ENCODE data around the gene GOT1.

The GOT1 gene

GRCh38 chr10:99433378-99434020 is 3.1 kb upstream of the GOT1 start:
- no peak for DNase-seq (ENCODE audit: low spot score)

GRCh38 chr10:99432881-99433280 is 2.5 kb upstream of the GOT1 start:
- DNase-seq (ENCODE audit: low spot score) = no peak

- no peak for DNase-seq (ENCODE audit: low spot score)
Measured at GRCh38 chr10:99432047-99432446, 1.6 kb upstream of the GOT1 start.

DNA sequence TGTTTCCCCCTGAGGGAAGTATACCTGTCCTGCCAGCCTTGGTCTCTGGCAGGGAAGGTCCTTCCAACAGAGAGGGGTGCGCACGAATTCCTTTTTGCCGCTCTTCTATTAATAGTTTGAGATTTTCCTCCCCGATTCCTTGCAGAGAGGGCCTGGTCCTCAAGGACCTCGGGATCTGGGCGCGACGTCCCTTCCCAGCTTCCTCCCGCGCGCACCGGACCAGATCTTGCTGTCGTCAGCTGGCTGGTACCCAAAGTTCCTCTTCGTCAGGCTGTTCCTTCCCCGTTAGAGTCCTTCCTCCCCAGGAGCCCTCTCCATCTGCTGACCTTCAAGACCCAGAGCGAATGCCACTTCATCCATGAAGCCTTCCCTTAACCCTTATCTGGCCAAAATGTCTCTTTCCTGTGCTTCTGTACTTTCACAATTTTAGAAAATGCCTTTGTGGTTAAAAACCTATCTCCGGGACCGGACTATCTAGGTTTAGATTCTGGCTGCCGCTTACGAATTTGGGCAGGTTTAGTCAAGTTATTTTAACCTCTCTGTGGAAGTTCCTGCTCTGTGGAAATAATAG is 851 bp upstream of the GOT1 start:
- peak; percentile 82 for DNase-seq (ENCODE audit: low spot score)

- DNase-seq (ENCODE audit: low spot score) = no peak
Measured at GRCh38 chr10:99430116-99430450, 341 bp downstream of the GOT1 start.

DNA sequence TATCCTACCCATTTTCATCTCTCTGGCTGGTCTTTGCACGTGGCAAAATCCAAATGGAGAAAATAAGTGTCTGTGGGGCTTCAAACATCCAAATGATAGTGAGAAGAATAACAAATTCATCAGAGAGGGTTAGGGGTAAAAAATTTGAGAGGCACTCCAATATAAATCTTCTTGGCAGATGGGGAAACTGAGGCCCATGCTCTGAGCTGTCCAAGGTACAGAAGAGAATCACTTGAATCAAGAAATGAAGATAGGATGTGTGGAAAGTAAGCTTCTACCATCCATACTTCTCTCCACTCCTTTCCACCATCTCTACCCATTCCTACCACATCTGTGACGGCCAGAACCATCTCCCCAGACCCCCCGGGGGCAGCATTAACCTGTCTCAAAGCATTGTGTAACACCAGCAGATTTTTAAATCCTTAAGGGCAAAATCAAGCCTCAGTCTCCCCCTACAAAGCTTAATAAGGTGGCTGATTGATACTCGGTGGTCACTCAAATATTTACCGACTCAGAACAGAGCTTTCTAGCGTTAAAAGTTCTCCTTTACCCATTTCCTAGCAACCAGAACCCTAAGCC is 818 bp downstream of the GOT1 start:
- no peak for DNase-seq (ENCODE audit: low spot score)

DNA sequence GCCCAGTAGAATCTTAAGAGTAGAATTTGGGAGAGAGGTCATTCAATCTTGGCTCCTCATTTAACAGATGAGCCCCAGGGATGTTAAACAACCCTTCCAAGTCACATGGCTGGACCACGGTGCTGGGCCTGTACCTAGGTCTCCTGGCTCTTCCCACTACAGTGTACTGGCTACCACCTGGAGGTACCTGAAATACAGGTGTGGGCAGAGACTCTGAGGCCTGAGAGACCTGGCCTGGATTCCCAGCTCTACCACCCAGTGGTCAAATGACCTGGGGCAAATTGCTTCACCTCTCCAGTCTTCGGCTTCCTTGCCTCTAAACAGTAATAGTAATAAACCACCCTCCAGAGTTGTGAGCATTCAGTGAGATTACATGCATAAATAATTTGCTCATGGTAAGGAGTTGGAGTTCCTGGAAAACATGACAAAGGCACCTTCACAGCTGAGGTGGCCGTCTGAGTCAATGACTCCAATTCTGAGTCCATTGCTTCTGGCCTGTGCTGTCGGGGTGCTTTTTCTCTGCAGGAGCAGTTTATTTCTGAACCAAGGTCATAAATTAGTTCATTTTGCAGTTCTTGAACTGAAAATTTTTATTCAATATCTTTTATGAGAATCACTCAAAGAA is 2.7 kb downstream of the GOT1 start:
- no peak for DNase-seq (ENCODE audit: low spot score)

GRCh38 chr10:99426689-99427088 is 3.7 kb downstream of the GOT1 start:
- no peak for DNase-seq (ENCODE audit: low spot score)

- DNase-seq (ENCODE audit: low spot score) = no peak
Measured at GRCh38 chr10:99425204-99425603, 5.2 kb downstream of the GOT1 start.

DNA sequence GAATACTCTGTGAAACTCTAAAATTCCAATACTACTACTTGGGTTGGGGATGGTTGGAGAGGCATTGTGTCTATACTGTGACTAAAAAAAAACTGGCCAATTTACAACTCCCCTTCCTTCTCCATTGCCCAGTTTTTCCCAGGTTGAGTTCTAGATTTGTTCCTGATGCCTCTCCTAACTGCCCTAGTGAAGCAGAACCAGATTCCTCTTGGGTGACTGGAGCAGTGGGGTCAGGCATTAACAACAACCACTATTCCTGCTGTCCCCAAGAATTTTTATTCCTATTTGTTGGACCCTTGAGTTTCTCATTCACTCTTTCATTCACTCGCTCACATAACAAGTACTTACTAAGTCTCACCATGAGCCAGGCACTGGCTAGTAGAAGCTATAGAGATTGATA is 5.8 kb downstream of the GOT1 start:
- DNase-seq (ENCODE audit: low spot score) = no peak

DNA sequence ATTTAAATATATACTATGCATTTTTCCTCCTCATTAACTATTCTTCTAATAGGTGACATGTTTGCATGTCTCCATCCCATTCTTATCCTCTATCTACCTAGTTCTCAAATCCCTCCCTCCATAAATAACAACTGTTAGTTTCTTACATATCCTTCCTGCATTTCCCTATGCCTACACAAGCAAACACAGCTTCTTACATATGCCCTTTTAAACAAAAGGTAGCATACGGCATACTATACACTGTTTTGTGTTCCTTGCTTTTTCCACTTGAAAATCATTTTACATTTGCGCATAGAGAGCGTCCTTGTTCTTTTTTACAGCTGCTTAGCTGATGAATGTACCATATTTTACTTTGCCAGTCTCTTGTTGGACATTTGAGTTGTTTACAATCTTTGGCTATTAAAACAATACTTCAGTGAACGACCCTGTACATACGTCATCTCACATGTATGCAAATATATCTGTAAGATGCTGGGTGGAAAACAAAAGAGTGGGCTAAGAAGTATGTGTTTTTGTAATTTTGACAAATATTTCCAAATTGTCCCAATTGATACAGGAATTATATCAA is 7.8 kb downstream of the GOT1 start:
- DNase-seq (ENCODE audit: low spot score) = no peak

- no peak for DNase-seq (ENCODE audit: low spot score)
Measured at GRCh38 chr10:99421233-99421739, 9.1 kb downstream of the GOT1 start.

DNA sequence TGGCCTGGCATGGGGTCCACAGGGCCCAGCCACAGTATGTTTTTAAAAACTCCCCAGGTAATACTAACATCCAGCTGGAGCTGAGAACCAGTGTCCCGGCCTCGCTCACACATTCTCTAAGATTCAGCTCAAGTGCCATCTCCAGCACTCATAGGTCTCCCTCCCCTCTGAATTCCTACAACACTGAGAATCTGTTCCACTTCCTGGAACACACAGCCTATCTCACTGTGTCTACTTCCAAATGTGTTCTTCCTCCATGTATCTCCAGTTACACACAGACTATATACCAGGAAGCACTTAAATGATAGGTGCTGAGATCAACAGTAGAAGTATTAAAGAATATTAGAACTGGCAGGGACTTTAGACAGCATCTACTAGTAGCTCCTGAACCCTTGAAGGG is 10.7 kb downstream of the GOT1 start:
- DNase-seq (ENCODE audit: low spot score) = no peak

- DNase-seq (ENCODE audit: low spot score) = no peak
Measured at GRCh38 chr10:99418910-99419624, 11.4 kb downstream of the GOT1 start.

DNA sequence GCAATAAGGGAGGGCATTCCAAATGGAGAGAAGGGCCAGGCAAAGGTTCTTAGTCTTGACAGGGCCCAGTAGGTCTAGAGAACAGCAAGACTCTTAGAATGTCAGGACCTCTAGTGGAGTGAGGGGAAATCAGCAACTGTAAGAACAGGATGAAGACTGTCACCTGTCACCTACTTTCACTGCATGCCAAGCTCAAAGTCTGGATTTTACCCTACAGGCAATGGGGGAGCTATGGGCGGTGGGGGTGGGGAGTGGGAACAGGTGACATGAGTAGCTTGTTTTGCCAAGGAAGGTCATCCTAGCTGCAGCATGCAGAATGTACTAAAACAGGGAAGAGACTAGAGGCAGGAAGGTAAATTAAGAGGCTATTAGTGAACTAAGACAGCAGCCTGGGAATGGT is 18.3 kb downstream of the GOT1 start:
- DNase-seq (ENCODE audit: low spot score) = no peak

DNA sequence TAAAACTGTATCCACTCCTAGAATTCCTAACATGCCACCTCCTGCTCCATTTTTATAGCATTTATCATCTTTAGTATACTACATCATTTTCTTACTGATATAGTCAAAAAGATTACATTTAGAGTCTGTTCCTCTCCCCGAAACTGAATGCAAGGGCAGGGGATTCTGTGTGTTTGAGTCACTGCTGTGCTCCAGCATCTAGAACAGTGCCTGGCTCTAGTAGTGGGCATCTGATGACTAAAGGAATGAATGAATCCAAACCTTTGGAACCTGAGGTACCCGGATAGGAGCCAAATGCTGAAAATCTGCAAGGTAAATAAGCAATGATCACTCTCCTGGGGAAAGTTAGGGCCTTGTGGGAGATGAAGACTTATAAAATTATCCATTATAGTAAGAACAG is 18.9 kb downstream of the GOT1 start:
- DNase-seq (ENCODE audit: low spot score) = no peak

DNA sequence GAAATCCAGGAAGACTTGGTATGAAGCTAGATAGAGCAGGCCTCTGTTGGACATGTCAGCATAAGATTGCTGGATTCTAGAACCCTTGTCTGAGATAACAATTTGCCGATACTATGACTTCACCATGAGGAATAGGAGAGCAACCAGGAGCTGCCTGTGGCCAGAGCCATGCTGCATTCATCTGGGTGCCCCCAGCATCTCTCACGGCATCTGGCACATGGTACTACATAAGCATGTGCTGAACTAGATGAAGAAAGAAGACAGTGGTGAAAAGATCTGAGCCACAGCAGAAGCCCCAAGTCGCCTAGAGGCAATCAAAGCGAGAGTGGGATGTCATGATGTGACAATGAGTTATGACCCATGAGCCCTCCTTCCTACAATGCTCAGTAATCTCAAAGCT is 19.5 kb downstream of the GOT1 start:
- no peak for DNase-seq (ENCODE audit: low spot score)

GRCh38 chr10:99410146-99410545 is 20.3 kb downstream of the GOT1 start:
- no peak for DNase-seq (ENCODE audit: low spot score)

- no peak for DNase-seq (ENCODE audit: low spot score)
Measured at GRCh38 chr10:99406149-99406548, 24.3 kb downstream of the GOT1 start.

GRCh38 chr10:99403674-99404073 is 26.8 kb downstream of the GOT1 start:
- DNase-seq (ENCODE audit: low spot score) = peak; percentile 38

- no peak for DNase-seq (ENCODE audit: low spot score)
Measured at GRCh38 chr10:99399664-99400063, 30.8 kb downstream of the GOT1 start.

- no peak for DNase-seq (ENCODE audit: low spot score)
Measured at GRCh38 chr10:99396471-99396870, 34.0 kb downstream of the GOT1 start.
